NCI-H524 treated with DMSO at 0.1 percent for 48 hours (cell line): ENCODE data around the gene G6PC1.
"Not testable (repeated sequence)": the region's sequence is repeated elsewhere in the genome, so short reads cannot be mapped to it uniquely, and the experiment has no call there.

Source experiments
- DNase-seq: peaks from one replicate; lab custom pipeline; 2025; lab: John Stamatoyannopoulos, UW

The G6PC1 gene

DNA sequence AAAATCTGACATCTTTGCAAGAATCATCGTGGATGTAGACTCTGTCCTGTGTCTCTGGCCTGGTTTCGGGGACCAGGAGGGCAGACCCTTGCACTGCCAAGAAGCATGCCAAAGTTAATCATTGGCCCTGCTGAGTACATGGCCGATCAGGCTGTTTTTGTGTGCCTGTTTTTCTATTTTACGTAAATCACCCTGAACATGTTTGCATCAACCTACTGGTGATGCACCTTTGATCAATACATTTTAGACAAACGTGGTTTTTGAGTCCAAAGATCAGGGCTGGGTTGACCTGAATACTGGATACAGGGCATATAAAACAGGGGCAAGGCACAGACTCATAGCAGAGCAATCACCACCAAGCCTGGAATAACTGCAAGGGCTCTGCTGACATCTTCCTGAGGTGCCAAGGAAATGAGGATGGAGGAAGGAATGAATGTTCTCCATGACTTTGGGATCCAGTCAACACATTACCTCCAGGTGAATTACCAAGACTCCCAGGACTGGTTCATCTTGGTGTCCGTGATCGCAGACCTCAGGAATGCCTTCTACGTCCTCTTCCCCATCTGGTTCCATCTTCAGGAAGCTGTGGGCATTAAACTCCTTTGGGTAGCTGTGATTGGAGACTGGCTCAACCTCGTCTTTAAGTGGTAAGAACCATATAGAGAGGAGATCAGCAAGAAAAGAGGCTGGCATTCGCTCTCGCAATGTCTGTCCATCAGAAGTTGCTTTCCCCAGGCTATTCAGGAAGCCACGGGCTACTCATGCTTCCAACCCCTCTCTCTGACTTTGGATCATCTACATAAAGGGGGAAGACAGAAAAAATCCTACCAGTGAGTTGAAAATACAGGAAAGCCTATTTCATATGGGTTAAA is at the start of gene G6PC1:
Gene G6PC1 (plus strand): TSS at position 340 of the 872 bp plus-strand sequence. CDS start 78 bp downstream, at position 418.
- no peak for DNase-seq

DNA sequence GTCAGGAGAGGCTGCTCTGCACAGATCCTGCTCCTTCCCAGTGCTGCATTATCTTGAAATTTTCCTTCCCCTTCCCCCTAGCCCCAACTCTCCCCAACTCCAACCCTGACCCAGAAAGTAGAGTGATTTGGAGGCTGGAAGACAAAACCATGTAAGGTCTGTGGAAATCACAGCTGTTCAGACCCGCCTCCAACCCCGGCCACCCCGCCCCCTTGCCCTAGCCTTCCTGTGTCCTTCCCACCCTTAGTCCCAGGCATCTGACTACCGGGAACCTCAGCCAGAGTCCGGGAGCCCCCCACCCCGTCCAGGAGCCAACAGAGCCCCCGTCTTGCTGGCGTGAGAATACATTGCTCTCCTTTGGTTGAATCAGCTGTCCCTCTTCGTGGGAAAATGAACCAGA is 49.6 kb upstream of the G6PC1 start, which contains the start of gene AOC3:
Gene AOC3 (plus strand): TSS at position 246 of the 400 bp plus-strand sequence. CDS start 145 bp downstream, at position 391.
- no peak for DNase-seq

GRCh38 chr17:42851371-42852240 is 49.0 kb upstream of the G6PC1 start:
- DNase-seq, result not testable (repeated sequence)

DNA sequence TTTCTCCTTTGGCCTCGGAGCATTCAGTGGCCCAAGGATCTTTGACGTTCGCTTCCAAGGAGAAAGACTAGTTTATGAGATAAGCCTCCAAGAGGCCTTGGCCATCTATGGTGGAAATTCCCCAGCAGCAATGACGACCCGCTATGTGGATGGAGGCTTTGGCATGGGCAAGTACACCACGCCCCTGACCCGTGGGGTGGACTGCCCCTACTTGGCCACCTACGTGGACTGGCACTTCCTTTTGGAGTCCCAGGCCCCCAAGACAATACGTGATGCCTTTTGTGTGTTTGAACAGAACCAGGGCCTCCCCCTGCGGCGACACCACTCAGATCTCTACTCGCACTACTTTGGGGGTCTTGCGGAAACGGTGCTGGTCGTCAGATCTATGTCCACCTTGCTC is 48.2 kb upstream of the G6PC1 start:
- DNase-seq, result no peak

DNA sequence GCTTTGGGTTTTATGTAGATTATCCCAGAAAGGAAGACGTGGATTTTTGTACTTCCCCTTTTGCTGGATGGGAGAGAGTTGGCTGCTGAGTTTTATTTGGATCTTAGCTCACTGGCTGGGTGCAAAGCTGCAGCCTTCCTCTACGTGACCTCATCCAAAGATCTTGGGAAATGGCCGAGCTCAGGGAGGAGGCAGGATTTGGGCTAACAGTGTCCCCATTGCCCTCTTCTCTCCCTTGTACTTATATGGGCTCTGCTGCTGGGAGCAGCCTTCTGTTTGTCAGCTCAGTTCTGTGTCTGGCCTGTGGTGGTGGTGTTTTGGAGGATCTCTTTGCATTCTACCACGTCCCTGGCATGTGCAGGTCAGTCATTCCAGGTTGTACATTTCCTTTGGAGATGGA is 47.6 kb upstream of the G6PC1 start:
- no peak for DNase-seq

GRCh38 chr17:42853597-42853967 is 47.0 kb upstream of the G6PC1 start:
- no peak for DNase-seq

DNA sequence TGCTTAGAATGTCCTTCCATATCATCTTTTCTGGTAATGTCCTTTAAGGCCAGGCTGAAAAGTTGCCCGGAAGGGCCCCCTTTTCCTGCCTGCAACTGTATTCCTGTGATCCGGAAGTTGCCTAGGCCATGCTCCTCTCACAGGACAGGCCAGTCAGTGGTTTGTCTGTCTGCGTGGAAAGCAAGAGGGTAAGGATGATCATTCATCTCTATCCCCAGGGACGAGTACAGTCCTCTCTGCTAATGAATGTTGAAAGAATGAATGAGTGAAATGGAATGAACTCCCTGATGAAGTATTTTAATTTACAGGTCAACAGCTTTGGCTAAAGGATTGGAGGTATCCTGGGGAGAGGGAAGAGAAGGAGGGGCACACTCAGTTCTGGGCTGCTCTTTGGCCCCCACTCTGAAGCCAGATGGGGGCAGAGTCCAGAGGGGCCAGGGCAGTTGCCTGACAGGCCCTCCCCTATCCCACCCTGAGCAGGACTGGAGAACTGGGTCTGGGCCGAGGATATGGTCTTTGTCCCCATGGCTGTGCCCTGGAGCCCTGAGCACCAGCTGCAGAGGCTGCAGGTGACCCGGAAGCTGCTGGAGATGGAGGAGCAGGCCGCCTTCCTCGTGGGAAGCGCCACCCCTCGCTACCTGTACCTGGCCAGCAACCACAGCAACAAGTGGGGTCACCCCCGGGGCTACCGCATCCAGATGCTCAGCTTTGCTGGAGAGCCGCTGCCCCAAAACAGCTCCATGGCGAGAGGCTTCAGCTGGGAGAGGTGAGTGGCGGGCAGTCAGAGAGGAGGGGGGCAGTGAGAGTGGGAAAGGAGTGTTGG is 46.4 kb upstream of the G6PC1 start:
- DNase-seq, result no peak

DNA sequence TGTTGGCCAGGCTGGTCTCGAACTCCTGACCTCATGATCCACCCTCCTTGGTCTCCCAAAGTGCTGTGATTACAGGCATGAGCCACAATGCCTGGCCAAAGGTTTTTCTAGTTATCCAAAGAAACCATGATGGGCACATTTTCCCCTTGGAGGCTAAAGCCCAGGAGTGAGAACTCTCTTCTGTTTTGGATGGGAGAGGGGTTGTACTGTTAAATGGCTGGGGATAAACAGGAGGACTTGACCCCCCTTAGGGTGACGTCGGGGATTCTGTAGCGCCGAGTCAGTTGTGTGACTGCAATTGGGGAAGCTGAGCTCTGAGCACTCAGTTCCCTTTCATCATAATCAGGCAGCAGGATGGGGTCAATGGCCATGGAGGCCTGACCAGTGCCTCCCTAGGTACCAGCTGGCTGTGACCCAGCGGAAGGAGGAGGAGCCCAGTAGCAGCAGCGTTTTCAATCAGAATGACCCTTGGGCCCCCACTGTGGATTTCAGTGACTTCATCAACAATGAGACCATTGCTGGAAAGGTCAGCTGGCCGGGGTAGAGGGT is 45.5 kb upstream of the G6PC1 start:
- DNase-seq, result no peak

DNA sequence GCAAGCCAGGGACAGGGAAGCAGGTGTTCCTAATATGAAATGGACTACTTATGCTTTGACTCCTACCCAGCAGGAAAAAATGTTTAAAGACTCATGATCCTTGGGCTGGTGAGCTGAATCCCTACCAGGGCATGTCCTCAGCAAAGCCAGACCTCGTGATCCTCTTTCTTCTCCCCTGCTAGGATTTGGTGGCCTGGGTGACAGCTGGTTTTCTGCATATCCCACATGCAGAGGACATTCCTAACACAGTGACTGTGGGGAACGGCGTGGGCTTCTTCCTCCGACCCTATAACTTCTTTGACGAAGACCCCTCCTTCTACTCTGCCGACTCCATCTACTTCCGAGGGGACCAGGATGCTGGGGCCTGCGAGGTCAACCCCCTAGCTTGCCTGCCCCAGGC is 44.5 kb upstream of the G6PC1 start:
- not testable (repeated sequence) for DNase-seq

GRCh38 chr17:42856516-42856915 is 44.1 kb upstream of the G6PC1 start:
- DNase-seq, result not testable (repeated sequence)

- no peak for DNase-seq
Observed at GRCh38 chr17:42857389-42857788, 43.2 kb upstream of the G6PC1 start.

- no peak for DNase-seq
Observed at GRCh38 chr17:42865638-42866094, 34.9 kb upstream of the G6PC1 start.

GRCh38 chr17:42866216-42866615 is 34.4 kb upstream of the G6PC1 start:
- DNase-seq, result no peak

DNA sequence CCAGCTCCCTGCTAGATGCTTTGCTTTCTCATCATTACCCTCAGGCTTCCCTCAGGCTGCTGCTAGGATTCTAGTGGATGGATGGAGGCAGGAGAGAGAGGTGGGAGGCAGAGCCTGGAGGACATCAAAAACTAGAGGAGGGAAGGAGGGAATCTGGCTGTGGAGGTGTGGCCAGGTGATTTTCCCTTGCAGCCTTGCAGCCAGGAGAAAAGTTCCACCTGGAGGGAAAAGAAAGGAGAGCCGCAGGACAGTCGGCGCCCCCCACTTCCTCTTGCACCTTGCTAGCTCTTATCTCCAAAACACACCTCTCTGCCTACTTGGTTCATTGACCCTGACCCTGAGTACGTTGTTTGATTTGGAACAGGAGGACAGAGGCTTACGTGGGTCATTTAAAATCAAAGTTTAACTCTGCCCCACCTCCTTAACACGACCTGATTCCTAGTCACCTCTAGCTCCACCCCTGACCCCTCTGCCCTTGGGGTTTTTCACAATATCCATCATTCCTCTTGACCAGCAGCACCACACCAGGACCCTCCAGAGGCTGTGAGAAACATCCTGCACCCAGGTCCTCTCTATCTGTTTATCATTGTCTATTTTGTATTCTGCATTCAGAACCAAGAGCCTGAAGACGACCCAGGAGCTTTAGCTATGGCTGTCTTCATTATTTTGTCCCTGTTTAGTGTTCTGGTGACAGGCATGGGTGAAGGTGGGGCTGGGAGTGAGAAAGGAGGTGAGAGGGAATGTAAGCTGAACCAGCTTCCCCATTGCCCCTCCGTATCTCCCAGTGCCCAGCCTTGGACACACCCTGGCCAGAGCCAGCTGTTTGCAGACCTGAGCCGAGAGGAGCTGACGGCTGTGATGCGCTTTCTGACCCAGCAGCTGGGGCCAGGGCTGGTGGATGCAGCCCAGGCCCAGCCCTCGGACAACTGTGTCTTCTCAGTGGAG is 33.7 kb upstream of the G6PC1 start:
- DNase-seq, result no peak

DNA sequence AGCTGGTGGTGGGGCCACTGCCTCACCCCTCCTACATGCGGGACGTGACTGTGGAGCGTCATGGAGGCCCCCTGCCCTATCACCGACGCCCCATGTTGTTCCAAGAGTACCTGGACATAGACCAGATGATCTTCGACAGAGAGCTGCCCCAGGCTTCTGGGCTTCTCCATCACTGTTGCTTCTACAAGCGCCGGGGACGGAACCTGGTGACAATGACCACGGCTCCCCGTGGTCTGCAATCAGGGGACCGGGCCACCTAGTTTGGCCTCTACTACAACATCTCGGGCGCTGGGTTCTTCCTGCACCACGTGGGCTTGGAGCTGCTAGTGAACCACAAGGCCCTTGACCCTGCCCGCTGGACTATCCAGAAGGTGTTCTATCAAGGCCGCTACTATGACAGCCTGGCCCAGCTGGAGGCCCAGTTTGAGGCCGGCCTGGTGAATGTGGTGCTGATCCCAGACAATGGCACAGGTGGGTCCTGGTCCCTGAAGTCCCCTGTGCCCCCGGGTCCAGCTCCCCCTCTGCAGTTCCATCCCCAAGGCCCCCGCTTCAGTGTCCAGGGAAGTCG is 32.8 kb upstream of the G6PC1 start:
- not testable (repeated sequence) for DNase-seq

DNA sequence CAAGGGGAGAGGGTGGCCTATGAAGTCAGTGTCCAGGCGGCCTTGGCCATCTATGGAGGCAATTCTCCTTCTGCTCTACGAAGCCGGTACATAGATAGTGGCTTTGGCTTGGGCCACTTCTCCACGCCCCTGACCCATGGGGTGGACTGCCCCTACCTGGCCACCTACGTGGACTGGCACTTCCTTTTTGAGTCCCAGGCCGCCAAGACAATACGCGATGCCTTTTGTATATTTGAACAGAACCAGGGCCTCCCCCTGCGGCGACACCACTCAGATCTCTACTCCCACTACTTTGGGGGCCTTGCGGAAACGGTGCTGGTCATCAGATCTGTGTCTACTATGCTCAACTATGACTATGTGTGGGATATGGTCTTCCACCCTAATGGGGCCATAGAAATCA is 32.3 kb upstream of the G6PC1 start:
- no peak for DNase-seq

DNA sequence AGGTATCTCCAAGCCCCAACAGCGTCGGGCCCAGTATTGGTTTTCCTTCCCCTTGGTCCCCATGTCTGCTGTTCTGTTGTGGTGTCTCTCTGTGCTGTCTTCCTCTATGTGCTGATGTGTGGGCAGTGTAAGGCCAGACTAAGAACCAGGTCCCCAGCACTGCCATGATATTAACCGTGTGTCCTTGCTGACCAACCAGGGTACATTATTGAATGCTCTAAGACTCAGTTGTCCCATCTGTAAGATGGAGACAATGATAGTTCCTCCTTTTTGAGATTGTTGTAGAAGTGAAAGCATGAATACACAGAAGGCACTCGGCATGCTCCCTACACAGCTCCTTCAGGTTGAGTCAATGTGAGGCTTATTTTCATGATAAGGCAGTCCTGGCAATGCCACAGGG is 29.0 kb upstream of the G6PC1 start:
- DNase-seq, result no peak

DNA sequence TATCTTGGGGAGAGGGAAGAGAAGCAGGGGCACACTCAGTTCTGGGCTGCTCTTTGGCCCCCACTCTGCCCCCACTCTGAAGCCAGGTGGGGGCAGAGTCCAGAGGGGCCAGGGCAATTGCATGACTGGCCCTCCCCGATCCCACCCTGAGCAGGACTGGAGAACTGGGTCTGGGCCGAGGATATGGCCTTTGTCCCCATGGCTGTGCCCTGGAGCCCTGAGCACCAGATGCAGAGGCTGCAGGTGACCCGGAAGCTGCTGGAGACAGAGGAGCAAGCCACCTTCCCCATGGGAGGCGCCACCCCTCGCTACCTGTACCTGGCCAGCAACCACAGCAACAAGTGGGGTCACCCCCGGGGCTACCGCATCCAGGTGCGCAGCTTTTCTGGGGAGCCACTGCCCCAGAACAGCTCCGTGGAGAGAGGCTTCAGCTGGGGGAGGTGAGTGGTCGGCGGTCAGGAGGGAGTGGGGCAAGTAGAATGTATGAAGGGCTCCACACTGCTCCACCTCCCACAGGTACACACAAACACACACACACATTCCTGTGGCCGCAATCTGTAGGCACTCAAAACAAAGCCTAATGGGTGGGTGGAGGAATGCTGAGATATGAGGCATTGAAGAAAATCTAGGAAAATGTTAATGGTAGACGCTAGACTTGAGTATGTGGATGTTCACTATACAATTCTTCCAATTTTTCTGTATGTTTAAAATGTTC is 28.2 kb upstream of the G6PC1 start:
- DNase-seq, result no peak

DNA sequence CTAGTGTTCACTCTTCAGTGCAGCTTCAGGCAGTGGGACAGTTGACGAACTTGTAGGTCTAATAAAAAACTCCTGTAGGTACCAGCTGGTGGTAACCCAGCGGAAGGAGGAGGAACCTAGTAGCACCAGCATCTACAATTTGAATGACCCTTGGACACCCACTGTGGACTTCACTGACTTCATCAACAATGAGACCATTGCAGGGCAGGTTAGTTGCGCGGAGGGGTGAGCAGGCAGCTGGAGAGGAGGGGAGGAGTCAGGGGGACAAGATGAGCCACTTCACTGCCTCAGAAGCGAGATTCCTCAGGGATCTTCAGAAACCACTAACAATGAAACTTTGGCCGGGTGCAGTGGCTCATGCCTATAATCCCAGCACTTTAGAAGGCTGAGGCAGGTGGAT is 27.3 kb upstream of the G6PC1 start:
- no peak for DNase-seq
